DMS153 treated with DMSO at 0.1 percent for 48 hours (cell line): ENCODE results near the gene DDX10.
A peak's percentile ranks its signal among the peaks of the same experiment; 100 is the strongest.

Source experiments
- DNase-seq: peaks from one replicate; lab custom pipeline; 2025; ENCODE audit not compliant: unreplicated experiment; lab: John Stamatoyannopoulos, UW

Gene DDX10

DNA sequence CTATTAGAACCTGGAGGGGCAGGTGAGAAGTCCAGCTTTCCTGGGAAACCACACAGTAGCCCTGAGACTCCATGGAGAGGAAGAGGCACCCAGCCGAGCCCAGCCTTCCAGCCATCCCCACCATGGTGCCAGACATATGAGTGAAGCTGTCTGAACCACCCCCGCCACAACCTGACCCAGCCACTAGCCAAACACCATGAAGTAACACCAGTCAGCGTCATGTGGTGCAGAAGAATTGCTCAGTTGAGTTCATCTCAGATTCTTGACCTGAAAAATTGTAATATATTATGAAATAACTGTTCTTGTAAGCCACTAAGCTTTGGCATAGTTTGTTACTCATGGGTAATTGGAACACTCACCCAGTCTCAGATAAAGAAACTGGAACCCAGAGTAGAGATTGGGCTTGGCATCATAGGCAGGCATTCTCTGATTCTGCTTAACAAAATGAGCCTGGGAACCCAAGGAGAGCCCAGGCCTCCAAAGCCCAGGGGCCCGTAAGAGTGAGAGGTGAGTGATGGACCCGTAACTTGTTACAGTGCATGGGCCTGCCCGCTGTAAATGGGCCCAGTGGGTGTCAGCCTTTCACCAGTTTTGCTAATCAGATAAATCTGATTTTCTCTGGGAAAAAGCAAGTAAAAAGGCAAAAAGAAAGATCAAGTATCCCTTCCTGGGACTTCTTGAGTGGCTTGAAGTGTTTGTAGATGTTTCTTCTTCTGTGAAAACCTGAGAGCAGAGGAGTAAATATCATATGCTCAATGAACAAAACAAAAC, 305.5 kb downstream of the DDX10 start:
- no peak for DNase-seq

DNA sequence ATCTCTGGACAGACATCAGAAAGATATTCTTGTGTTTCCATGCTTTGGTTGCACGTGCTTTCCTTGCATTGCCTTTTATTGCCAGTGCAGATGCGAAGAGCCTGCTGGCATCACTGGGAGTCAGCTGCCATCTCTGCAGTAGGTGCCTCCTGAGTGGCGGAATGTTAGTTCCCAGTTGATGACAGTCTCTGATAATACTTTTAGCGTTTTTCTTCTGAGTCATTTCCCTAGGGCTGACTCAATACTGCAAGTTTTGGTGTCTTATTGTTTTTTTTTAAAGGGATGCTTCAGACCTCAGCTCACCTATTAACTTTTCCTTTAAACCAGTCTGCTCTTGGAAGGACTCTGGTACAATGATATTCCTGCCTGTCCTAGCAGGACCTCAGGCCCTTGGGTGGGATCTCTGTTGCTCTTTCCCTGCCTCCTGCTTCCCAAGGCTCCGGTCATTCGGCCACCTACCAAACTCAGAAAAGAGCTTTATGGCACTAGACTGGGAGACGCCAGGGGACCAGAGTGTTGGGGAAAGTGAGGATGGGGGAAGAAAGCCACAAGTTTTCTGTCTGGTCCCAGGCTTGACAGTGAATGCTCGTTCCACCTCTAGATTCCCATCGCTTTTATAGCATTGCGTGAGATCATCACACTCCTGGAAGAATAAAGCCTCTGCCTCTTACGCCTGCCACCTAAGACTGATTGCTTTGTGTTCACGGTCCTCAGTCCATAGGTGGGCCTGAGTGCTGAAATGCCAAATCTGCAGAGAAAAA, 308.7 kb downstream of the DDX10 start:
- no peak for DNase-seq

DNA sequence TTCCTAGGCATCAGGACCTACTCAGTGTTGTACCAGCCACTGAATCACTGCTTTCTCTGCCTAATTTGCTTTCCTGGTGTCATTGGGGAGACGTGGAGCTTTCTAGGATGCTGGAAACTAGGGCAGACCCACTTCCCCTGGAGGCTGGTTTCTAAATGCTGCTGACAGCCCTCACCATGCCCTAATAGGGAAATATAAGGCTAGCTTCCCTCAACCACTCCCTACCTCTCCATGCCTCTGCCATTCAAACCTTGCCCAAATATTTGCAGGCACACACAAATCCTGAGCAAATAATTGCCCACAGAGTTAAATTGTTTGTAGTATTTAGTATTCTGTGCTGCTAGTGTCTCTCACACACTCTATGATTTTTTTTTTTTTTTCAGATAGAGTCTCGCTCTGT, 310.2 kb downstream of the DDX10 start:
- peak; percentile 23 for DNase-seq

DNA sequence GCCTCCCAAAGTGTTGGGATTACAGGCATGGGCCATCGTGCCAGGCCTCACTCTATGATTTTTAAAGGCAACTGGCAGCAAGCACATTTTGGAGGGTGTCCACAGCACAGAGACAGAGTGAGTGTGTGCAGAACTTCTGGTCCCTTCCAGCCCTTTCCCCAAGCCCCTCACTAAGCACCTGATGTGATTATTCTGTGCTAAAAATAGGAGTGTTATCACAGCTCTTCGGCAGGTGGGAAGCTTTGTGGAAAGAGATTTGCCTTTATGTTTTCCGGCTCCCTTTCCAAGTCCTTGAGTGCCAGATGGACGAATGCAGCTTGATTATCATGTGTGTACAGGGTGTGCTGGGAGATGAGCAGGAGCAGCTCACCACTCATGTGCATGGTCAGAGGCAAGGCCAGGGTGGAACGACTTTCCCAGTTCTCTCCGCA, 310.8 kb downstream of the DDX10 start:
- DNase-seq = peak; percentile 34

DNA sequence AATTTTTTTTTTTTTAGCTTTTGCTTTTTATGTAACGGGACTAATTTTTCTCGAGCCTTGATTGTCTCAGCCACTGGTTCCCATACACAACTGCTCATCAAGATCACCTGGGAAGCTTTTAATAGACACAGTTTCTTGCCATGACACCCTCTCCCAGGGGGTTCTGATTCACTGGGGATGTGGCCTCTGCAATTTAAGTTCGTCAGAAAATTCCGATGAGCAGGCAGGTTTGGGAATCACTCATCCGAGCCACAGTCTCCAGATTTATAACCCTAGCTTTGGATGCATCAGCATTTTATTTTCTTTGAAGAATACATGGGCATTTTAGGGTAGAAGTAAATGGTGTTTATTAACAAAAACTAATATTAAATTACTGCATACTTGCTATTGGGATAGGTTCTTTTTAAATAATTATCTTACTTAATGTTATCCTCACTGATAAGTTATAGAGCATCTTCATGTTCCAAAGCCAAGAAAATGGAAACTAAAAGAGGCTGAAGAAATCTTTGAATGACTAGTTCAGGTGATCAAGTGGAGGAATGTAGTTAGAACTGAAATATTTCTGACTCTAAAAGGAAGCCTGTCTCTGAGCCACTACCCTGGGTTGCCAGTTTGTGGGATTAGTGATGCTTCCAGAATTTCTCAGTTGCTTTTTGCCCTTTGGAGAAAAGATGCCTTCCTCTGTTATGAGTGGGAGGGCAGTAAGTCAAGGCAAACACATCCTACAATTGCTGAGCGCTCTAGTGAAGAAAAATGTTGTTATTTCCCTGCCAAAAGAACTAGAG, 319.0 kb downstream of the DDX10 start:
- no peak for DNase-seq

DNA sequence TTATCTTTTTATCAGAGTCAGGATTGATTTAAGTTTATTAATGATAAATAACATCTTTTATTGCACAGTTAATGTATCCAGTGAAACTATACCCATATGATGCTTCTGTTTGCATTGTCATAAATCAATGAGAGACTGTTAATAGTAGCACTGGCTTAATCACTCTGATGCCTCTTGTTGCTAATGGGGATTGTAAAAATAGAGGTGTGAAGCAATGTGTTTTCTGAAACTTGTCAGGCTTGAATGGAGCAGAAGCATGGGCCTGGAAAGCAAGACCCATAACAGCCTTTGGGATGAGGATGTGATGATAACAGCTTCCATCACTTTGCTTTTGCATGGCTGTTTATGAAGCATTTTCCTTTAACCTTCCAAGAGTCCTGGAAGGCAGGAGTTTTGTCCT, 319.7 kb downstream of the DDX10 start:
- DNase-seq = no peak

DNA sequence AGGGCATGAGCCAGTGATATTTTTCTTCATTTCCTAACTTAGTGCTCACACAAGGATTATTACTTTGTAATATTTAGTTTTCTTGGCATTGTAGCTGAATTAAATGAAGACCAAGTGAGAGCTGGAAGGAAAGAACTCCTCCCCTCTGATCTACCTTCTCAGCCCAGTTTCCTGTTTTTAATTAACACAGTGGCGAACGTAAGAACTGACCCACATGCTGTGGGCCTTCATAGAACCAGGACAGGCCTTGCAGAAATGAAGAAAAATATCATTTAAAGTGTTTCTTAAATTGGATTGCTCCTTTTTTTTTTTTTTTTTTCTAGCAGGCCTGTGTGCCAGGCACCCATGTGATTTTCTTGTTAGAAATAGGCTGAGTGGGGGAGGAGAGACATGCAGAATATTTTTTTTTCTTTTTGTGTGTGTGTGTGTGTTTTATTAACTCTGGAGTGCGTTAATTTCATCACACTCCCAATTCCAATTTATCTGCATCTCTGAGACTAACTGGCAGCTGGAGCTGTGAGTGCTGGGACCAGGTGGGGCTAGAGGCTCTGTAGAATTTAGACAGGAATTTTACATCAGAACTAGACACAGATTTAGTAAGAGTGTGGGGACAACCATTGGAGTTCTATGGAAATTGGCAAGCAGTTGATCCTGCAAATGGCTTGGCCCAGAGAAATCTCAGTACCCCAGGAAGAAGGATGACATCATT, 320.5 kb downstream of the DDX10 start:
- DNase-seq = no peak

DNA sequence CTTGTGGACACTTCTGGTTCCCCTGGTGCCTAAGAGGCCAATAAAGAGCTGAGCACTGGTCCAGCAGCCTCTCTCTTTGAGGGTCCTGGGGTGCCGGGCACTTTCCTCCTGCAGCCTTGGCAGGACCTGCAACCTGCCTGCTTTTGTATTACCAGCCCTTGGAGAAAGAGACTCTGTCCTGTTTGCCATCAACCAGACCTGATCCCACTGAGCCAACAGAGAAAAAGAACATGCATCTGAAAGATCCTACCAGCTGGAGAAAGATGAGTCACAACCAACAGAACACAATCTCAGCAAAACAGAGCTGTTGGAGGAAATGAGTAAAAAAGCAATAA, 321.0 kb downstream of the DDX10 start:
- DNase-seq = no peak
